Measurements from ENCODE around the gene SPATA13.

The SPATA13 gene

DNA sequence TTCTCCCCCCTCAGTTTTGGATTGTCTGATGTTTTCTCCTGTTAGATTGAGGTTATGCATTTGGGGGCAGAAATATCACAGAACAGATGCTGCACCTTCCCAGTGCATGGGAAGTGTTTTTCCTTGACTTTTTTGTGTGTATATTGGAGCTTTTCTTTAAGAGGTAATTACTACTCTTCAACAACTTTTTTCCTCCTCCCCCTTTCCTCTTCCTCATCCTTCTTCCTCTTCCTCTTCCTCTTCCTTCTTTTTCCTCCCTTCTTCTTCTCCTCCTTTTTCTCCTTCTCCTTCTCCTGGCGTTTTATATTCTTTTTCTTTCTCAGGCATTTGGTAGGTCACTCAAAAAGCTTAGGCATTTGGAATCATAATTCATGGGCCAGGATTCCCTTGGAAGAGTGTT lies 18.1 kb upstream of the SPATA13 start:
- no peak for DNase-seq

- DNase-seq: no peak
Measured at GRCh38 chr13:24142886-24143285, 17.6 kb upstream of the SPATA13 start.

GRCh38 chr13:24145240-24145639 lies 15.3 kb upstream of the SPATA13 start:
- no peak for DNase-seq

DNA sequence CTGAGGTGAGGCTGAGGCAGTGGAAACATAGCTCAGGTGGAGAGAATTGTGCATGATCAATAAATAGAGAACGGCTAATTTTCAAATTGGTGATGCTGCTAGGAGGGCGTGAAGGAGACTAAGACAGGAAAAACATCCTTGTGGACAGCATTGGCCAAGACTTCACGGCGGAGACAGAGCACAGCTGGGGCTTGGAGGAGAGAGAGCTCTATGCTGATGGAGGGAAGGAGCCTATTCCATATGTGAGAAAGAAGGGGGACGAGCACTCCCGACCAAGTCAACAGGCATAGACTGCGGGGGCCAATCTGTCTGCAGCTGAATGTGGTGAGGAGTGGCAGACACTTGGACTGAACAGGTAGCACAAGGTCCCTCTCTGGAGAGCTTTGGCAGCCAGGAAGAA lies 14.8 kb upstream of the SPATA13 start:
- no peak for DNase-seq

DNA sequence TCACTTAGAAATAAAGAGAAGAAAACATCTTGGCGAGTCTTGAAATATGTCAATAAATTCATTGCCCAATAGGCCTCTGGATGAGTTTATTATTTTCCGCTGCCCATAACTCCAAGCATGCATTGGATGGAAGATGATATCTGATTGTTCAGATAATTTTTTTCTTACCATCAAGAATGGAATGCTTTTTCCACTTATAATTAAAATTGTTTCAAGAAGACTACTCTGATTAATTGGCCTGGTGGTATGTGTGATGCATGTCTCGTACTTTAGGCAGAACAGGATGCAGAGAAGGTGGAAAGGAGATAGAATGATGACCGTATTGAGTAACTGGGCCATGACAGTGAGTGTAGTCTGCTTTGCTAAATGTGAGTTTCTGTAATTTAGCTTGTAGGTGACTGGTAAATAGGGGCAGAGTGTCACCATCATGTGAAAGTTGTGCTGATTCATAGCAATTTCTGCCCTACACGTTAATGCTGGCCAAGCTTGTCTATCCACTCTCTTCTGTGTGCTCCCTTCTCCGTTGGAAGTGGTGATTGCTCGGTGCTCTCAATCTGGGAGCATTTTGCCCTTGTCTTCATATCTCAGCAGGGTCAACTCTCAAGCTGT lies 13.5 kb upstream of the SPATA13 start:
- no peak for DNase-seq

DNA sequence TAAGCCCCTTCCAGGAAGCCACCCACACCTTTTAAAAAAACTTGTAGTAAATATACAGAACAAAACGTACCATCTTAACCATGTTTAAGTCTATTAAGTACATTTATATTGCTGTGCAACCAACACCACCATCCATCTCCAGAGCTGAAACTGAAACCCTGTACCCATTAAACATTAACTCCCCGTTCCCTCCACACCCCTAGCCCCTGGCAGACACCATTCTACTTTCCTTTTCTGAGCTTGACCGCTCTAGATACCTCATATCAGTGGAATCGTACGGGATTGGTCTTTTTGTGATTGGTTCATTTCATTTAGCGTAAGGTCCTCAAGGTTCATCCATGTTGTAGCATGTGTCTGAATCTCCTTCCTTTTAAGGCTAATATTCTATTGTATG lies 13.0 kb upstream of the SPATA13 start:
- DNase-seq: no peak

GRCh38 chr13:24148414-24149235 lies 11.9 kb upstream of the SPATA13 start:
- DNase-seq: no peak

DNA sequence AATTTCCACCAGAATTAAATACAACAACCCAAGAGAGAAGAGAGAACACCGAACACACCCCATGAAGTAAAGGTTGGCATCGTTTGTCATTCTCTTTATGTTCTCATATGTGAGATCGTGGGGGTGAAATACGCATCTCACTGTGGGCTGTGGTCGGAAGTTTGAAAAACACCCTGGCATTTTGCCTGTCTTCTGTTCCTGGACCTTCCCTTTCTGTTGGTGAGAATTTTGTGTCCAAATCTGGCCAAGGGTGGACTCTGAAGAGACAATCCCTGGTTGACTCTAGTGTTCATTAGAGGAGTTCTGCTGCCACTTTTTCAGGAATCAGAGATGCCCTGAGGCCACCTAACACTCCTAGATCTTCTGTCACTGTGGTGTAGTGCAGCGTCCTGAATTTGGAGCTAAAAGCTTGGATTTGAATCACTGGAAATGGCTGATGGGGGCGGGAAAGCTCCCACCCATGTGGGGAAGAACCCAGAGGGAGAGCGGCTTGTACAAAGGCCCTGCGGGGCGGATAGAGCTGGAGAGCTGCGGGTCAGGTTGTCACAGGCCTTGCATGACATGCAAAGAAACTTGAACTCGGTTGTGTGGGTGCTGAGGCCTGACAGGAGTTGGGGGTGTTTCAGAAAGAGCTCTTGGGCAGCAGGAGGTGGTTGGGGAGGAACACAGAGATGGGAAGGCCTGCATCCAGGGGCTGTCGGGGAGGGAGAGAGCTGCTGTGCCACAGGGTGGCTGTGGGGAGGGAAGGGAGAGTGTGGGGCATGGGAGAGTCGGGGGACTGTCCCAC lies 11.1 kb upstream of the SPATA13 start:
- DNase-seq: no peak

- DNase-seq: no peak
Measured at GRCh38 chr13:24150572-24150971, 9.9 kb upstream of the SPATA13 start.

GRCh38 chr13:24151864-24152263 lies 8.7 kb upstream of the SPATA13 start:
- no peak for DNase-seq

DNA sequence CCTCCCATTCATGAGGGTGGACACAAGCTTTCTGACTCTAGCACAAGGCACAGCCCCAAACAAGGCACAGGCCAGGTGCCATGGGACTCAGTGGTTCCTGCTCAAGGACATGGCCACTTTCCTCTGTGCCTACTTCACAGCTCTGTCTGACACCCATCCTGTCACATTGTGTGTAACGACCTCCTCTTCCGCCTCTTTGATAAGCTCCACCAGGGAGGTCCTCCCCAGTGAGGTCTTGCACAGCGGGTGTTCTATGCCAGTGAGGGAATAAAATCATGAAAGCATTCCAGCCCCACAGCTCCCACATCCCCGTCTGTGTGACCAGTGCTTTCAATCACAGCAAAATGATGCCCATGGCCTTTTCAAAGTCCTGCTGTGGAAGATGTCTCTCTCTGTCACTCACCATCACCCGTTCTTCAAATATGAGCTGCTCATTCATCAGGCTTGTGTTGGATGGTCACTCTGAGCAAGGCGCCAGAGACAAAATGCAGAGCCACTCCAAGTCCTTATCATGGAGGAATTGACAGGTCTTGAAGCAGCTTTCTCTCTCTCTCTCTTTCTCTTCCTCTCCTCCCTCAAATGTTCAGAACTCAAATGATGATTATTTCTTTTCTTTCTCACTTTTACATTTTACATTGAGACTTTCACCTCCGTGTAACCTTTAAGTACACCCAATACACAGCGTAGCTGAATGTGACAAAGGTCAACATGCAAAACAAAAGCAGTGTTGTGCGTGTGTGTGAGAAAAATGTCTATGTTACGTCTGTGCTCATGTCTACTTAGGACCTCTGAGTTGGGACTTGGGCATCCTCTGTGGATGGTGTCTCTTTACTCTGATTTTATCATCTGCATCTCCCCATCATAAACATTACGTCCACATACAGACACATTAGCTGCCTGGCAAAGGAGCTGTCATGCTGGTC lies 8.0 kb upstream of the SPATA13 start:
- DNase-seq: no peak

DNA sequence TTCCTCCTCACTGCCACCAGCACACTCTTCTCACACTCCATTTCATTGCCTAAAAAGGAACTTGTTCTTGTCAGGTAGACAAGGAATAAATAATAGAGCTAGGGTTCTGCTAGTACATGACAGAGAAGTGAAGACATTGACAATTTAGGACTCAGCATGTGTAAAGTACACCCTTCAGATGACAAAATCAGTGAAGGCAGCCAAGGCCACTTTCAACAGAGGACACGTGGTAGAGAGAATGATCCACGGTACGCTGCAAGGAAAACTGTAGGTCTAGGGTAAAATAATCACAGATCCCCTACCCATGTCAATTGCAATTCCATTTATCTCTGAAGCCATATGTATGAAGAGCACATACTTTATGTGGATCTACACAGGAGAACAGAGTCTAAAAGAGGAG lies 7.2 kb upstream of the SPATA13 start:
- no peak for DNase-seq

DNA sequence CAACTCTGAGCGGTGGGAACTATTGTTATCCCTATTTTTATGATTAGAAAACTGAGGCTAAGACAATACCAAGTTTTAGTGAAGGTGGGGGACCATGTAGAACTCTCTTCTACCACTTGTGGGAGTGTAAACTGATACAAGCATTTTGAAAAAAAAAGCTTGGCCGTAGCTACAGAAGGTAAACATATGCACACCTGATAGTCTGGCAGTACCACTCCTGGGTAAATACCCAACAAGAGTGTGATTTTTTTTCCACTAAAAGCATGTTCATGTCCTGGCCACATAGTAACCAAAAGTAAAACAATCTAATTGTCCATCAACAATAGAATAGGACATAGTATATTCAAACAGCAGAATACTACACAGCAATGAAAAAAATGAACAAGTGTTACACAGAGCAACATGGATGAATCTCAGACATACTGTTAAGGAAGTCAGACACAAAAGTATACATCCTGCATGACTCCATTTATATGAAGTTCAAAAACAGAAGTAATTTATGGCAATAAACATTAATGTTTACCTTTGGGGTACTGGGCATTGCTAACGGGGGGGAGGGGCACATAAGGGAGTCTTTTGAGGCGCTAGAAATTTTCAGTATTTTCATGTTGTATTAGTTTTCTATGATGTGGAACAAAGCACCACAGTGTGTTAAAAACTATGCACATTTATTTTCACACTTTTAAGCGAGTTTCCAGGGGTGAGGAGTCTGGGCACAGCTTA lies 6.4 kb upstream of the SPATA13 start:
- no peak for DNase-seq

GRCh38 chr13:24159357-24159756 lies 1.2 kb upstream of the SPATA13 start:
- DNase-seq: no peak

GRCh38 chr13:24161010-24161775 lies 673 bp downstream of the SPATA13 start:
- DNase-seq: no peak

- DNase-seq: no peak
Measured at GRCh38 chr13:24161980-24162525, 1.5 kb downstream of the SPATA13 start.

GRCh38 chr13:24162604-24163003 lies 2.1 kb downstream of the SPATA13 start:
- no peak for DNase-seq

DNA sequence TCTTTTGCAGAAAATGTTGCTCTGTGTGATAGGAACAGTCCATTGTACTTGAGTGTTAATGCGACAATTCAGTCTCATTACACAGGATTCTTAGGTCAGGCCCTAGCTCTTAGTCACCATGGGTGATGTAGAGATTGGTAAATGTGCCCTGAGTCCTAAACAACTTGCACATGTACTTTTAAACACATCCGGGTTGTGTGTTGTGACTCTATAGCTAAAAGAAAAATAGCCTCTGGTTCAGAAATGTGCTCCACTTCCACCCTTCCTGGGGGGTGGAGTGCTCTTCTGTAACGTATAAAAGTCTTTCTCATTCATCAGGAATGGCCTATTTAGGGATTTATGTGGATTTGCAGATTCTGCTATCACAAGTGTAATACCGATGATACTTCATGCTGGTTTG lies 5.2 kb downstream of the SPATA13 start:
- no peak for DNase-seq

DNA sequence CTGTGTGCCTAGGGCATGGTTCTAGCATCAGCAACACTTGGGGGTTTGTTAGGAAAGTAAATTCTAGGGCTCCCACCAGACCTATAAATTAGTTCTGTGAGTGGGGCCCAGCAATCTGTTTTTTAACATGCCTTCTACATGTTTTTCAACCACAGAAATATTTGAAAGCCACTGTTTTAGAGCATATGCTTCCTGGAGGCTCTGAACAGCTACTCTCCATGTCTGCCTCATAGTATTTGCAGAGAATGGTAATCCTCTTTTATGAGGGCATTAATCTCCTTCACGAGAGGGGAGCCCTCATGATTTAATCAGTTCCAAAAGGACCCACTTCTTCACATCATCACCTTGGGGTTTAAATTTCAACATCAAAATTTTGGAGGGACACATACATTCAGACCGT lies 6.0 kb downstream of the SPATA13 start:
- DNase-seq: no peak

- no peak for DNase-seq
Measured at GRCh38 chr13:24167666-24168391, 7.3 kb downstream of the SPATA13 start.

All from GF-D8 (cell line).